Stimulated activated naive CD8-positive, alpha-beta T cell treated with anti-CD3 and anti-CD28 coated beads, Interleukin-15, amount 100 ng/mL, for 72 hours (primary cell): ENCODE data around the gene STRN3.

Experiments
- ATAC-seq: fragments of 150-1000 bp; cut with Tn5 transposase; 2 replicates; pipeline ENCODE4 v1.10.0; 2021; ENCODE audit warnings: mild to moderate bottlenecking, moderate library complexity
- DNase-seq, 2 donors: peaks; one replicate each; pipeline ENCODE4 v3.0.0; 2021 to 2022
- H3K27ac Mint-ChIP-seq, 2 donors: one replicate each; pipeline ENCODE4 v1.8.0; 2022; ENCODE audit warnings: mild to moderate bottlenecking in 2 of 2, mixed read lengths in 2 of 2, moderate library complexity in 2 of 2
- H3K27me3 Mint-ChIP-seq: one replicate; pipeline ENCODE4 v1.8.0; 2022; ENCODE audit warnings: mixed read lengths
- H3K4me1 Mint-ChIP-seq: one replicate; pipeline ENCODE4 v1.8.0; 2022; ENCODE audit warnings: mild to moderate bottlenecking, mixed read lengths
- H3K4me3 Mint-ChIP-seq, 2 donors: one replicate each; pipeline ENCODE4 v1.8.0; 2022; ENCODE audit warnings: mild to moderate bottlenecking in 2 of 2, mixed read lengths in 2 of 2, moderate library complexity in 1 of 2
- H3K9me3 Mint-ChIP-seq, 2 donors: one replicate each; pipeline ENCODE4 v1.8.0; 2022; ENCODE audit warnings: mixed read lengths in 2 of 2

STRN3 gene

GRCh38 chr14:30893819-30894218, 132.4 kb downstream of the STRN3 start:
- ATAC-seq: no peak
- no peak for DNase-seq
- no peaks in the 10 kb centered on the region for H3K27me3 Mint-ChIP-seq
- no peak overlapping the region for H3K27ac Mint-ChIP-seq
- H3K4me3 Mint-ChIP-seq: no peak overlapping the region
- H3K4me1 Mint-ChIP-seq: peaks cover 11% of the 10 kb centered on the region
- no peaks in the 10 kb centered on the region for H3K9me3 Mint-ChIP-seq

- no peaks in the 10 kb centered on the region for H3K27me3 Mint-ChIP-seq
- peak overlapping the region in 1 of 2 donors; percentile 43 for H3K27ac Mint-ChIP-seq
- ATAC-seq: no peak
Observed at GRCh38 chr14:30889244-30889594, 137.0 kb downstream of the STRN3 start.

GRCh38 chr14:30888480-30889243, 137.5 kb downstream of the STRN3 start:
- peaks cover 22% of the 10 kb centered on the region for H3K4me1 Mint-ChIP-seq
- H3K27me3 Mint-ChIP-seq: no peaks in the 10 kb centered on the region
- peak; percentile 39 for ATAC-seq
- no peak overlapping the region for H3K4me3 Mint-ChIP-seq
- H3K9me3 Mint-ChIP-seq: no peaks in the 10 kb centered on the region
- DNase-seq: no peak
- H3K27ac Mint-ChIP-seq: no peak overlapping the region

More at GRCh38 chr14:30889244-30889594, 137.0 kb downstream of the STRN3 start:
- H3K9me3 Mint-ChIP-seq: no peaks in the 10 kb centered on the region
- no peak for DNase-seq
- H3K4me3 Mint-ChIP-seq: no peak overlapping the region
- H3K4me1 Mint-ChIP-seq: peaks cover 22% of the 10 kb centered on the region

- Mint-ChIP-seq H3K27me3 (no peaks in the 10 kb centered on the region), H3K9me3 (no peaks in the 10 kb centered on the region), H3K4me1 (peaks cover 22% of the 10 kb centered on the region)
Observed at GRCh38 chr14:30885840-30886740, 140.1 kb downstream of the STRN3 start.

GRCh38 chr14:30884901-30885300, 141.3 kb downstream of the STRN3 start:
- H3K27ac Mint-ChIP-seq: no peak overlapping the region
- H3K4me3 Mint-ChIP-seq: no peak overlapping the region
- no peak for DNase-seq
- H3K4me1 Mint-ChIP-seq: peaks cover 22% of the 10 kb centered on the region
- no peaks in the 10 kb centered on the region for H3K9me3 Mint-ChIP-seq
- no peak for ATAC-seq
- H3K27me3 Mint-ChIP-seq: no peaks in the 10 kb centered on the region

More at GRCh38 chr14:30885840-30886740, 140.1 kb downstream of the STRN3 start:
- Mint-ChIP-seq H3K4me3 (no peak overlapping the region), H3K27ac (no peak overlapping the region)
- ATAC-seq: no peak
- DNase-seq: no peak

GRCh38 chr14:30883508-30884294, 142.5 kb downstream of the STRN3 start:
- ATAC-seq (no peak), DNase-seq (no peak)
- peaks cover 11% of the 10 kb centered on the region for H3K4me1 Mint-ChIP-seq
- no peaks in the 10 kb centered on the region for H3K27me3 Mint-ChIP-seq
- H3K4me3 Mint-ChIP-seq: no peak overlapping the region
- no peaks in the 10 kb centered on the region for H3K9me3 Mint-ChIP-seq
- H3K27ac Mint-ChIP-seq: no peak overlapping the region

- ATAC-seq: no peak
- Mint-ChIP-seq H3K4me1 (no peaks in the 10 kb centered on the region), H3K27me3 (peaks cover 6% of the 10 kb centered on the region), H3K27ac (no peak overlapping the region), H3K4me3 (no peak overlapping the region), H3K9me3 (no peaks in the 10 kb centered on the region)
- DNase-seq: no peak
Observed at GRCh38 chr14:30882431-30882830, 143.7 kb downstream of the STRN3 start.

GRCh38 chr14:30876692-30877091, 149.5 kb downstream of the STRN3 start:
- Mint-ChIP-seq H3K4me3 (no peak overlapping the region), H3K4me1 (peaks cover 24% of the 10 kb centered on the region), H3K27ac (peak overlapping the region in 1 of 2 donors; percentile 63), H3K27me3 (peaks cover 51% of the 10 kb centered on the region), H3K9me3 (no peaks in the 10 kb centered on the region)
- no peak for DNase-seq
- ATAC-seq: no peak

- Mint-ChIP-seq H3K4me1 (peaks cover 24% of the 10 kb centered on the region), H3K27me3 (peaks cover 51% of the 10 kb centered on the region), H3K27ac (peak overlapping the region in 1 of 2 donors; percentile 54), H3K9me3 (no peaks in the 10 kb centered on the region), H3K4me3 (peak overlapping the region; percentile 87 to 91)
- DNase-seq: no peak
- no peak for ATAC-seq
Observed at GRCh38 chr14:30875788-30876053, 150.5 kb downstream of the STRN3 start.

- DNase-seq (peak; percentile 28 to 33), ATAC-seq (peak; percentile 46)
- Mint-ChIP-seq H3K27me3 (peaks cover 51% of the 10 kb centered on the region), H3K27ac (peak overlapping the region; percentile 33 to 86), H3K4me1 (peaks cover 24% of the 10 kb centered on the region), H3K9me3 (no peaks in the 10 kb centered on the region), H3K4me3 (peak overlapping the region; percentile 87 to 91)
Observed at GRCh38 chr14:30874999-30875787, 151.0 kb downstream of the STRN3 start.

GRCh38 chr14:30874120-30874998, 151.8 kb downstream of the STRN3 start, which contains the start of gene COCH:
Gene COCH, plus strand, starts transcription at chr14:30874559. Its CDS starts 380 bp downstream, at chr14:30874939.
- H3K27ac Mint-ChIP-seq: peak within 1 kb of the TSS; percentile 33 to 86
- no peaks in the 10 kb centered on the region for H3K9me3 Mint-ChIP-seq
- H3K27me3 Mint-ChIP-seq: peaks cover 51% of the 10 kb centered on the region
- DNase-seq (peak; percentile 58 to 62), ATAC-seq (peak; percentile 84)
- peaks cover 24% of the 10 kb centered on the region for H3K4me1 Mint-ChIP-seq
- peak within 1 kb of the TSS; percentile 87 to 91 for H3K4me3 Mint-ChIP-seq

GRCh38 chr14:30873308-30874119, 152.7 kb downstream of the STRN3 start:
- Mint-ChIP-seq H3K27me3 (peaks cover 56% of the 10 kb centered on the region), H3K9me3 (no peaks in the 10 kb centered on the region), H3K4me1 (peaks cover 24% of the 10 kb centered on the region), H3K4me3 (peak overlapping the region; percentile 51 to 69), H3K27ac (no peak overlapping the region)
- no peak for ATAC-seq
- no peak for DNase-seq

GRCh38 chr14:30872602-30873001, 153.6 kb downstream of the STRN3 start:
- Mint-ChIP-seq H3K4me3 (no peak overlapping the region), H3K9me3 (no peaks in the 10 kb centered on the region), H3K27ac (no peak overlapping the region), H3K27me3 (peaks cover 54% of the 10 kb centered on the region), H3K4me1 (peaks cover 24% of the 10 kb centered on the region)
- ATAC-seq (no peak), DNase-seq (no peak)
